ENCODE data around the gene C6. TPM values are rescaled to one million over a fixed set of nuclear protein-coding genes. Genes with fewer than 3 reads are reported as not detected.

The C6 gene
- total RNA-seq, 1 experiment from 2014 or later, result not detected

GRCh38 chr5:41223962-41224361, 10.6 kb upstream of the C6 start:
- DNase-seq, result no peak
- Histone ChIP-seq H3K14ac (ENCODE audit: insufficient read depth, low read length) (no peak overlapping the region), H3T11ph (ENCODE audit: low read length) (no peak overlapping the region), H4K5ac (ENCODE audit: insufficient read length, low read depth, low read length) (no peak overlapping the region), H3K56ac (ENCODE audit: insufficient read length, low read depth, low read length) (no peak overlapping the region), H3K27me3 (ENCODE audit: insufficient read depth, low read length) (no peaks in the 10 kb centered on the region), H3K23ac (ENCODE audit: insufficient read length, low read depth, low read length) (no peak overlapping the region), H2BK120ac (ENCODE audit: low read depth, low read length, poor library complexity, severe bottlenecking) (no peak overlapping the region), H4K20me1 (ENCODE audit: control insufficient read depth, insufficient read depth, insufficient read length) (no peaks in the 10 kb centered on the region), H4K8ac (replicated peaks; ENCODE audit: insufficient read length, low read depth, low read length) (no peak overlapping the region), H2AK5ac (ENCODE audit: insufficient read length, low read length) (no peak overlapping the region), H3K4ac (ENCODE audit: low read depth, low read length) (no peak overlapping the region), H3K79me2 (ENCODE audit: insufficient read depth, low read length) (no peaks in the 10 kb centered on the region), H2BK15ac (ENCODE audit: low read depth, low read length) (no peak overlapping the region), H2AFZ (ENCODE audit: low read length) (no peak overlapping the region), H3K79me1 (ENCODE audit: insufficient read depth, low read depth, low read length, poor library complexity, severe bottlenecking) (no peaks in the 10 kb centered on the region), H3K4me1 (ENCODE audit: insufficient read depth, low read length) (no peaks in the 10 kb centered on the region), H3K4me2 (ENCODE audit: insufficient read depth, insufficient read length, low read length) (no peak overlapping the region), H3K23me2 (ENCODE audit: insufficient read length, low read depth, low read length, poor library complexity, severe bottlenecking) (no peaks in the 10 kb centered on the region), H4K91ac (ENCODE audit: insufficient read length, low read depth, low read length) (no peak overlapping the region), H2BK20ac (ENCODE audit: low read depth, low read length, poor library complexity, severe bottlenecking) (no peak overlapping the region), H2BK5ac (ENCODE audit: insufficient read length, low read length) (no peak overlapping the region), H3K18ac (ENCODE audit: insufficient read length, low read depth, low read length) (no peak overlapping the region), H2BK12ac (ENCODE audit: insufficient read length, low read depth, low read length) (no peak overlapping the region), H3K9me3 (ENCODE audit: control insufficient read depth, low read depth, low read length) (no peaks in the 10 kb centered on the region), H3K9ac (ENCODE audit: extremely low read depth, insufficient read length, low read length) (no peak overlapping the region), H3K27ac (ENCODE audit: insufficient read length, low read depth, low read length) (no peak overlapping the region)
- no peak for TF ChIP-seq CTCF (conservative IDR thresholded peaks at IDR 0.05)
- peaks cover 16 to 17% of the 10 kb centered on the region in 2 experiments for H3K4me1 Mint-ChIP-seq
- peaks cover 0 to 22% (median 2%) of the 10 kb centered on the region in 3 experiments; a peak in 4 of 7 replicates for H3K36me3 Mint-ChIP-seq (ENCODE audit: insufficient read depth in 1 of 3, low read depth in 3 of 3)
- no CpG with 5 or more reads among the region's 2 CpGs for WGBS (ENCODE audit: extremely low coverage, insufficient read length, low lambda C conversion rate)
- H3K27ac Mint-ChIP-seq, result no peak overlapping the region
- no peaks in the 10 kb centered on the region for H3K27me3 Mint-ChIP-seq (ENCODE audit: low read depth)
- peaks cover 15 to 22% of the 10 kb centered on the region in 2 experiments for H3K9me3 Mint-ChIP-seq
- no peak overlapping the region for H3K4me3 Mint-ChIP-seq
